ENCODE measurements around the gene LPCAT2.
"Not testable (repeated sequence)": the region's sequence is repeated elsewhere in the genome, so short reads cannot be mapped to it uniquely, and the experiment has no call there.

Gene LPCAT2

GRCh38 chr16:55597928-55598327 lies 89.1 kb downstream of the LPCAT2 start:
- H3K9ac ChIP-seq = no peak overlapping the region
- no peaks in the 10 kb centered on the region for H3K9me3 ChIP-seq (ENCODE audit: control insufficient read depth, low read length)
- no peaks in the 10 kb centered on the region for H3K36me3 ChIP-seq (ENCODE audit: control insufficient read depth, insufficient read depth, low read length)
- no peaks in the 10 kb centered on the region for H3K79me2 ChIP-seq
- H3K4me3 ChIP-seq (ENCODE audit: low read depth, low read length) = no peak overlapping the region
- H2AFZ ChIP-seq = no peak overlapping the region
- H3K4me2 ChIP-seq (ENCODE audit: low read length) = no peak overlapping the region
- no peak for TF ChIP-seq CTCF (IDR thresholded peaks at IDR 0.05)
- H3K27me3 ChIP-seq (ENCODE audit: control insufficient read depth, insufficient read depth, low read length) = no peaks in the 10 kb centered on the region
- H3K4me1 ChIP-seq = no peaks in the 10 kb centered on the region
- H3K27ac ChIP-seq = no peak overlapping the region

GRCh38 chr16:55605754-55606336 lies 97.0 kb downstream of the LPCAT2 start:
- Histone ChIP-seq H3K4me2 (ENCODE audit: low read length) (no peak overlapping the region), H3K79me2 (no peaks in the 10 kb centered on the region), H3K27me3 (ENCODE audit: control insufficient read depth, insufficient read depth, low read length) (no peaks in the 10 kb centered on the region), H3K27ac (no peak overlapping the region), H2AFZ (no peak overlapping the region), H3K4me1 (no peaks in the 10 kb centered on the region), H3K9ac (no peak overlapping the region), H3K4me3 (ENCODE audit: low read depth, low read length) (no peak overlapping the region), H3K36me3 (ENCODE audit: control insufficient read depth, insufficient read depth, low read length) (no peaks in the 10 kb centered on the region), H3K9me3 (ENCODE audit: control insufficient read depth, low read length) (no peaks in the 10 kb centered on the region)
- no peak for TF ChIP-seq CTCF (IDR thresholded peaks at IDR 0.05)

- Histone ChIP-seq H3K36me3 (ENCODE audit: control insufficient read depth, insufficient read depth, low read length) (no peaks in the 10 kb centered on the region), H3K79me2 (no peaks in the 10 kb centered on the region), H3K27ac (no peak overlapping the region), H2AFZ (no peak overlapping the region), H3K4me1 (no peaks in the 10 kb centered on the region), H3K9me3 (ENCODE audit: control insufficient read depth, low read length) (no peaks in the 10 kb centered on the region), H3K27me3 (ENCODE audit: control insufficient read depth, insufficient read depth, low read length) (no peaks in the 10 kb centered on the region), H3K4me2 (ENCODE audit: low read length) (no peak overlapping the region), H3K9ac (no peak overlapping the region), H3K4me3 (ENCODE audit: low read depth, low read length) (no peak overlapping the region)
- no peak for TF ChIP-seq CTCF (IDR thresholded peaks at IDR 0.05)
Measured at GRCh38 chr16:55613613-55614335, 104.9 kb downstream of the LPCAT2 start.

GRCh38 chr16:55615071-55615470 lies 106.2 kb downstream of the LPCAT2 start:
- no peaks in the 10 kb centered on the region for H3K4me1 ChIP-seq
- H2AFZ ChIP-seq = no peak overlapping the region
- no peak overlapping the region for H3K9ac ChIP-seq
- H3K4me2 ChIP-seq (ENCODE audit: low read length) = no peak overlapping the region
- H3K27me3 ChIP-seq (ENCODE audit: control insufficient read depth, insufficient read depth, low read length) = no peaks in the 10 kb centered on the region
- H3K79me2 ChIP-seq = no peaks in the 10 kb centered on the region
- no peak overlapping the region for H3K4me3 ChIP-seq (ENCODE audit: low read depth, low read length)
- no peak overlapping the region for H3K27ac ChIP-seq
- H3K36me3 ChIP-seq (ENCODE audit: control insufficient read depth, insufficient read depth, low read length) = no peaks in the 10 kb centered on the region
- no peaks in the 10 kb centered on the region for H3K9me3 ChIP-seq (ENCODE audit: control insufficient read depth, low read length)
- no peak for TF ChIP-seq CTCF (IDR thresholded peaks at IDR 0.05)

- not testable (repeated sequence) for H3K27ac ChIP-seq; H3K4me3 ChIP-seq (ENCODE audit: low read depth, low read length); H3K79me2 ChIP-seq; H3K9ac ChIP-seq; H3K9me3 ChIP-seq (ENCODE audit: control insufficient read depth, low read length); H3K27me3 ChIP-seq (ENCODE audit: control insufficient read depth, insufficient read depth, low read length); H3K4me1 ChIP-seq; H3K4me2 ChIP-seq (ENCODE audit: low read length); H3K36me3 ChIP-seq (ENCODE audit: control insufficient read depth, insufficient read depth, low read length); H2AFZ ChIP-seq
Measured at GRCh38 chr16:55615670-55616069, 106.8 kb downstream of the LPCAT2 start.
